Measurements from ENCODE around the gene SLC25A21. TPM values are rescaled to one million over a fixed set of nuclear protein-coding genes. Genes with fewer than 3 reads are reported as not detected.

SLC25A21 gene
- total RNA-seq, 1 donor from 2014 or later: 0.91 TPM

DNA sequence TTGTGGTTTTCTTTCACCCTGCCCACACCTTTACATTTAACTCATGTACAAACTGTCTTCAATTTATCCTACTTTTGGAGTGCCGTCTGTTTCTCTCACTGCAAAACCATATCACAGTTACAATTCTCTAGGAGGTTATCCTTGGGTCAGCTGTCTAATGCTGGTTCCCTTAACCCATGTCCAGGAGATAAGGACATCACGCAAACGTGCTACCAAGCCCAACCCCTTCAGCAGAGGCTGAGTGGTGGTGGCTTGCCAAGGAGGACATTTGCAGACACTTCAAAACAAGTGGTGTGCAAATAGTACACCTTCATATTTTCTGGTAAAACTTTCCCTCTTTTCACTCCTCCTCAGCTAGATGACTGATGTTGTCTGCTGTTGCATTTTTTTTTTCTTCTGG lies 342.9 kb downstream of the SLC25A21 start:
- no peaks in the 10 kb centered on the region for H3K27me3 Mint-ChIP-seq (ENCODE audit: unreplicated experiment)
- H3K27ac Mint-ChIP-seq (ENCODE audit: unreplicated experiment): no peak overlapping the region
- H3K36me3 Mint-ChIP-seq (ENCODE audit: unreplicated experiment): no peaks in the 10 kb centered on the region
- TF ChIP-seq, protein P1, sequence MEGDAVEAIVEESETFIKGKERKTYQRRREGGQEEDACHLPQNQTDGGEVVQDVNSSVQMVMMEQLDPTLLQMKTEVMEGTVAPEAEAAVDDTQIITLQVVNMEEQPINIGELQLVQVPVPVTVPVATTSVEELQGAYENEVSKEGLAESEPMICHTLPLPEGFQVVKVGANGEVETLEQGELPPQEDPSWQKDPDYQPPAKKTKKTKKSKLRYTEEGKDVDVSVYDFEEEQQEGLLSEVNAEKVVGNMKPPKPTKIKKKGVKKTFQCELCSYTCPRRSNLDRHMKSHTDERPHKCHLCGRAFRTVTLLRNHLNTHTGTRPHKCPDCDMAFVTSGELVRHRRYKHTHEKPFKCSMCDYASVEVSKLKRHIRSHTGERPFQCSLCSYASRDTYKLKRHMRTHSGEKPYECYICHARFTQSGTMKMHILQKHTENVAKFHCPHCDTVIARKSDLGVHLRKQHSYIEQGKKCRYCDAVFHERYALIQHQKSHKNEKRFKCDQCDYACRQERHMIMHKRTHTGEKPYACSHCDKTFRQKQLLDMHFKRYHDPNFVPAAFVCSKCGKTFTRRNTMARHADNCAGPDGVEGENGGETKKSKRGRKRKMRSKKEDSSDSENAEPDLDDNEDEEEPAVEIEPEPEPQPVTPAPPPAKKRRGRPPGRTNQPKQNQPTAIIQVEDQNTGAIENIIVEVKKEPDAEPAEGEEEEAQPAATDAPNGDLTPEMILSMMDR (IDR thresholded peaks at IDR 0.05; ENCODE audit: partially characterized antibody, unreplicated experiment): no peak
- DNase-seq: no peak
- no peak overlapping the region for H3K4me3 Mint-ChIP-seq (ENCODE audit: unreplicated experiment)
- peaks cover 4% of the 10 kb centered on the region for H3K9me3 Mint-ChIP-seq (ENCODE audit: unreplicated experiment)
- H3K4me1 Mint-ChIP-seq (ENCODE audit: low read depth, unreplicated experiment): no peaks in the 10 kb centered on the region

DNA sequence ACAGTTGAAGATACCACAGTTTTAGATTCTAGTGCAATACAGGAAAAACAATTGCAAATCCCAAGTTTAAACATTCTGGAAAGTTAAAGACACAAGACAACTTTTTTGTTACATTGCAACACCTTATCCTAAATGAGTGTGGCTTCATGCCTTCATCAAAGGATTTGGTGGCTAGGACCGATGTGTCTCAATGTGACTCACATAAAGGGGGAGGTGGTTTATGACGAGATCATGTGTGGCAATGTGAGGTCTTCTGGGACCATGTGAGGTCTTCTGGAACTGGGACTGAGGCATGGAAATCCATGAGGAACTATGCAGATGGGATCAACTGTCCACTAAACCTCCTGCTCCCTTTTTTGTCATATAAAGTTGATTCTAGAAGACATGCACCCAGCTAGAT lies 344.5 kb downstream of the SLC25A21 start:
- Mint-ChIP-seq H3K27ac (ENCODE audit: unreplicated experiment) (no peak overlapping the region), H3K4me1 (ENCODE audit: low read depth, unreplicated experiment) (no peaks in the 10 kb centered on the region), H3K9me3 (ENCODE audit: unreplicated experiment) (peaks cover 4% of the 10 kb centered on the region), H3K27me3 (ENCODE audit: unreplicated experiment) (no peaks in the 10 kb centered on the region), H3K36me3 (ENCODE audit: unreplicated experiment) (no peaks in the 10 kb centered on the region), H3K4me3 (ENCODE audit: unreplicated experiment) (no peak overlapping the region)
- TF ChIP-seq, protein P1 (IDR thresholded peaks at IDR 0.05; ENCODE audit: partially characterized antibody, unreplicated experiment): no peak
- no peak for DNase-seq

DNA sequence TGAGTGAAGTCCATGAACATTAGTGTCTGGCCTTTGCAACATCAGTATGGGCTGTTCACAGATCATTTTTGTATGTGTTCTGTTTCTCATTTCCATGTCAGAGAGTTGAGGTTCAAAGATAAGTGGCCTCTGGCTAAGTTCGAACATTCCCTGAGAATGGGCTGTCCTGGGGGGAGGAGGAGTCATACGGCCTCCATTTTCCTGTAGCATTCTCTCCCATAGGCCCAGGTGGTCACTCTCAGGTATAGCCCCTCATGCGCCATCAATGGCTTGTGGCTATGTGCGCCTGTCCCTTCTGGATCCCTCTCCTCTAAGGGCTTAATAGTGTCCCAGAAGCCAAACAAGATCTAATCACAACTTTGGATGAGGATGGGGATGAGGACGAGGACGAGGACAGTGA lies 345.8 kb downstream of the SLC25A21 start:
- Mint-ChIP-seq H3K4me1 (ENCODE audit: low read depth, unreplicated experiment) (no peaks in the 10 kb centered on the region), H3K27me3 (ENCODE audit: unreplicated experiment) (no peaks in the 10 kb centered on the region), H3K36me3 (ENCODE audit: unreplicated experiment) (no peaks in the 10 kb centered on the region), H3K4me3 (ENCODE audit: unreplicated experiment) (no peak overlapping the region), H3K9me3 (ENCODE audit: unreplicated experiment) (peaks cover 4% of the 10 kb centered on the region), H3K27ac (ENCODE audit: unreplicated experiment) (no peak overlapping the region)
- DNase-seq: no peak
- TF ChIP-seq, protein P1 (IDR thresholded peaks at IDR 0.05; ENCODE audit: partially characterized antibody, unreplicated experiment): no peak

DNA sequence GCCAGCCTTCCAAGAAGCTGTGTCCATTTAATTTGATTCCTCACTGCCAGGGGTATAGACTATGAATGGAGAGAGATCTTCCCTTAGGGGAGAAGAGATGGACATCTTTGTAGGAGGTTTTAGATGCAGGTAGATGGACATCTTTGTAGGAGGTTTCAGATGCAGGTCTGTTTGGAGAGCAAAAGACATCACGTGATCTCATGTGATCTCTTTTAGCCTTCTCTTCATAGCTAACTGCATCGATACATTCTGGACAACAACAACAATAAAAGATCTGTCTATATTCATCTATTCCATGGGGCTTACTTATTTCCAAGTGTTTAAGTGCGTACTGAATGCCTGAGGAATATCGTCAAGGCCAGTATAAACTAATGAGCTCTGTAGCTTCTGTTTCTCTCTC lies 347.6 kb downstream of the SLC25A21 start:
- Mint-ChIP-seq H3K9me3 (ENCODE audit: unreplicated experiment) (peaks cover 4% of the 10 kb centered on the region), H3K36me3 (ENCODE audit: unreplicated experiment) (no peaks in the 10 kb centered on the region), H3K27me3 (ENCODE audit: unreplicated experiment) (no peaks in the 10 kb centered on the region), H3K27ac (ENCODE audit: unreplicated experiment) (no peak overlapping the region), H3K4me3 (ENCODE audit: unreplicated experiment) (no peak overlapping the region), H3K4me1 (ENCODE audit: low read depth, unreplicated experiment) (no peaks in the 10 kb centered on the region)
- DNase-seq: no peak
- TF ChIP-seq, protein P1 (IDR thresholded peaks at IDR 0.05; ENCODE audit: partially characterized antibody, unreplicated experiment): no peak

DNA sequence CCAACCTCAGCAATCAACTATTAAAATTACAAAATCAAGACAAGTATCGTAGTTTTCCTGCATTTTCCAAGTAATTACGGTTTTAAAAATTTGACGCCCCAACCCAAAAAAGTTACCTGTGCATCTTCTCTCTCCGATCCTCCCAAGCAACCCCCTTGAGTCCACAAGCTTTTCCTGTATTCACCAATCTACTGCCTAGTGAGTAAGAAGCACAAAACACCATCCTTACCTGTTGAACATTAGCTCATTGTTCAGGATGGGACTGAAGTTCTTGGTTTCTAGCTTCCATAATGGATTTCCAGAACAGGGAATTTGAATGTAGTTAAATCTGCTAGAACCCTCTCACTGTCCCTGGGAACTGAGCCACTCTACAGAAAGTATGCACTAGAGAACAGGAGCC lies 348.8 kb downstream of the SLC25A21 start:
- H3K4me1 Mint-ChIP-seq (ENCODE audit: low read depth, unreplicated experiment): no peaks in the 10 kb centered on the region
- H3K27me3 Mint-ChIP-seq (ENCODE audit: unreplicated experiment): no peaks in the 10 kb centered on the region
- H3K9me3 Mint-ChIP-seq (ENCODE audit: unreplicated experiment): peaks cover 2% of the 10 kb centered on the region
- H3K27ac Mint-ChIP-seq (ENCODE audit: unreplicated experiment): no peak overlapping the region
- no peak for DNase-seq
- TF ChIP-seq, protein P1 (IDR thresholded peaks at IDR 0.05; ENCODE audit: partially characterized antibody, unreplicated experiment): no peak
- H3K36me3 Mint-ChIP-seq (ENCODE audit: unreplicated experiment): no peaks in the 10 kb centered on the region
- H3K4me3 Mint-ChIP-seq (ENCODE audit: unreplicated experiment): no peak overlapping the region
